Measurements from ENCODE around the gene MEP1A. TPM values are rescaled to one million over a fixed set of nuclear protein-coding genes. Genes with fewer than 3 reads are reported as not detected.
A peak's percentile ranks its signal among the peaks of the same experiment; 100 is the strongest.

Gene MEP1A
- polyA plus RNA-seq, 2 of the 4 experiments (the other 2 are of a cell fraction), result not detected

- Histone ChIP-seq H3K27ac (no peak overlapping the region), H3K4me3 (no peak overlapping the region), H3K9me3 (no peaks in the 10 kb centered on the region), H3K4me2 (no peak overlapping the region), H3K4me1 (no peaks in the 10 kb centered on the region)
- TF ChIP-seq, protein P1, sequence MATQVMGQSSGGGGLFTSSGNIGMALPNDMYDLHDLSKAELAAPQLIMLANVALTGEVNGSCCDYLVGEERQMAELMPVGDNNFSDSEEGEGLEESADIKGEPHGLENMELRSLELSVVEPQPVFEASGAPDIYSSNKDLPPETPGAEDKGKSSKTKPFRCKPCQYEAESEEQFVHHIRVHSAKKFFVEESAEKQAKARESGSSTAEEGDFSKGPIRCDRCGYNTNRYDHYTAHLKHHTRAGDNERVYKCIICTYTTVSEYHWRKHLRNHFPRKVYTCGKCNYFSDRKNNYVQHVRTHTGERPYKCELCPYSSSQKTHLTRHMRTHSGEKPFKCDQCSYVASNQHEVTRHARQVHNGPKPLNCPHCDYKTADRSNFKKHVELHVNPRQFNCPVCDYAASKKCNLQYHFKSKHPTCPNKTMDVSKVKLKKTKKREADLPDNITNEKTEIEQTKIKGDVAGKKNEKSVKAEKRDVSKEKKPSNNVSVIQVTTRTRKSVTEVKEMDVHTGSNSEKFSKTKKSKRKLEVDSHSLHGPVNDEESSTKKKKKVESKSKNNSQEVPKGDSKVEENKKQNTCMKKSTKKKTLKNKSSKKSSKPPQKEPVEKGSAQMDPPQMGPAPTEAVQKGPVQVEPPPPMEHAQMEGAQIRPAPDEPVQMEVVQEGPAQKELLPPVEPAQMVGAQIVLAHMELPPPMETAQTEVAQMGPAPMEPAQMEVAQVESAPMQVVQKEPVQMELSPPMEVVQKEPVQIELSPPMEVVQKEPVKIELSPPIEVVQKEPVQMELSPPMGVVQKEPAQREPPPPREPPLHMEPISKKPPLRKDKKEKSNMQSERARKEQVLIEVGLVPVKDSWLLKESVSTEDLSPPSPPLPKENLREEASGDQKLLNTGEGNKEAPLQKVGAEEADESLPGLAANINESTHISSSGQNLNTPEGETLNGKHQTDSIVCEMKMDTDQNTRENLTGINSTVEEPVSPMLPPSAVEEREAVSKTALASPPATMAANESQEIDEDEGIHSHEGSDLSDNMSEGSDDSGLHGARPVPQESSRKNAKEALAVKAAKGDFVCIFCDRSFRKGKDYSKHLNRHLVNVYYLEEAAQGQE (IDR thresholded peaks at IDR 0.05), result no peak
- TF ChIP-seq EHF (CRISPR knock-in tag; IDR thresholded peaks at IDR 0.05) (no peak), ESRRA (IDR thresholded peaks at IDR 0.05; ENCODE audit: borderline replicate concordance, low read length) (no peak), HDAC2 (IDR thresholded peaks at IDR 0.05) (no peak), BHLHE40 (IDR thresholded peaks at IDR 0.05; ENCODE audit: low read depth, low read length) (no peak), RAD21 (conservative IDR thresholded peaks at IDR 0.05 in 1 of 2, IDR thresholded peaks at IDR 0.05 in 1 of 2) (no peak), POLR2AphosphoS2 (conservative IDR thresholded peaks at IDR 0.05; ENCODE audit: low read length) (no peak), USF2 (IDR thresholded peaks at IDR 0.05) (no peak), GATA3 (IDR thresholded peaks at IDR 0.05; ENCODE audit: borderline replicate concordance) (no peak), RFX5 (IDR thresholded peaks at IDR 0.05) (no peak), NPAS2 (CRISPR knock-in tag; IDR thresholded peaks at IDR 0.05; ENCODE audit: borderline replicate concordance) (no peak), NFE2L2 (conservative IDR thresholded peaks at IDR 0.05; ENCODE audit: low read length) (no peak), ATOH8 (CRISPR knock-in tag; IDR thresholded peaks at IDR 0.05; ENCODE audit: low read depth) (no peak), KDM5A (IDR thresholded peaks at IDR 0.05) (no peak), SMC3 (IDR thresholded peaks at IDR 0.05) (no peak), RCOR1 (IDR thresholded peaks at IDR 0.05; ENCODE audit: low read depth, low read length) (no peak), SREBF2 (IDR thresholded peaks at IDR 0.05) (no peak), POLR2A (IDR thresholded peaks at IDR 0.05; ENCODE audit: low read length) (no peak)
- FAIRE-seq, result no peak
- no peak for ATAC-seq
- 36% methylated on average over 1 of the region's 1 CpG for WGBS (ENCODE audit: missing lambda C conversion rate)
- ChIA-PET POLR2A (no interaction called here), CTCF (no interaction called here)
- DNase-seq (ENCODE audit: low read depth in 1 of 2, low spot score in 1 of 2), result no peak
Observed at GRCh38 chr6:46792635-46793034, 554 bp upstream of the MEP1A start.

DNA sequence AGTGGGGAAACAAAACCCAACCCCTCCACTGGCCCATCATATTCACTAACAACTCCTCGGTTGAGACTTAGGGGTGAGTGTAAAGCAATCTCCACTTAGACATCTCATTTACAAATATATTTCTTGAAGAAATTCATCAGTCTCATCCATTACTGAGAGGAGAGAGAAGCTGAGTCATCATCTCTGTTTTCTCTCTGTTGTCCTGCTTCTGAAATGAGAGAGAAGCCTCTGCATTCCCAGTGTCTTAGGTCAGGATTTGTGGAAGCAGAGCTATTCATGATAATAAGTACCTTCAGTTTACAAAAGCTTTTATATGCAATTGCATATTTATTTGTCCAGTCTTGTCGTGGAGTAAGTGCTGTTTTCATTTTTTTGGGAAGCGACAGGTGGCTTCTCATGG lies 879 bp downstream of the MEP1A start:
- Histone ChIP-seq H3K9me3 (no peaks in the 10 kb centered on the region), H3K4me2 (no peak overlapping the region), H3K4me3 (no peak overlapping the region), H3K4me1 (no peaks in the 10 kb centered on the region), H3K27ac (no peak overlapping the region)
- TF ChIP-seq MAFK (IDR thresholded peaks at IDR 0.05; ENCODE audit: partially characterized antibody), result peak; percentile 42
- TF ChIP-seq NFE2L2 (conservative IDR thresholded peaks at IDR 0.05; ENCODE audit: low read length), result no peak
- WGBS (ENCODE audit: missing lambda C conversion rate), result 52% methylated on average over 3 of the region's 3 CpGs
- POLR2A ChIA-PET, result no interaction called here
- FAIRE-seq (no peak), ATAC-seq (no peak), DNase-seq (ENCODE audit: low read depth in 1 of 2, low spot score in 1 of 2) (no peak)
- CTCF ChIA-PET, result no interaction called here

GRCh38 chr6:46795816-46796215 lies 2.6 kb downstream of the MEP1A start:
- FAIRE-seq (no peak), DNase-seq (ENCODE audit: low read depth in 1 of 2, low spot score in 1 of 2) (no peak), ATAC-seq (no peak)
- no peak overlapping the region for H3K4me3 ChIP-seq
- no peak overlapping the region for H3K27ac ChIP-seq
- ChIA-PET CTCF (interaction anchor here (1.3 kb wide), 1 partner anchor 92 kb away, joined by 3 read pairs; no protein-coding TSS in a partner anchor), POLR2A (no interaction called here)
- no peaks in the 10 kb centered on the region for H3K4me1 ChIP-seq
- H3K9me3 ChIP-seq, result no peaks in the 10 kb centered on the region
- WGBS (ENCODE audit: missing lambda C conversion rate), result 41% methylated on average over 3 of the region's 3 CpGs
- no peak overlapping the region for H3K4me2 ChIP-seq
- no peak for TF ChIP-seq ATOH8 (CRISPR knock-in tag; IDR thresholded peaks at IDR 0.05; ENCODE audit: low read depth)
- TF ChIP-seq NFE2L2 (conservative IDR thresholded peaks at IDR 0.05; ENCODE audit: low read length), result no peak
- no peak for TF ChIP-seq ZNF302 (CRISPR knock-in tag; IDR thresholded peaks at IDR 0.05)
- TF ChIP-seq KDM5A (IDR thresholded peaks at IDR 0.05), result no peak
- TF ChIP-seq PBX3 (IDR thresholded peaks at IDR 0.05), result no peak
- TF ChIP-seq, protein P2, sequence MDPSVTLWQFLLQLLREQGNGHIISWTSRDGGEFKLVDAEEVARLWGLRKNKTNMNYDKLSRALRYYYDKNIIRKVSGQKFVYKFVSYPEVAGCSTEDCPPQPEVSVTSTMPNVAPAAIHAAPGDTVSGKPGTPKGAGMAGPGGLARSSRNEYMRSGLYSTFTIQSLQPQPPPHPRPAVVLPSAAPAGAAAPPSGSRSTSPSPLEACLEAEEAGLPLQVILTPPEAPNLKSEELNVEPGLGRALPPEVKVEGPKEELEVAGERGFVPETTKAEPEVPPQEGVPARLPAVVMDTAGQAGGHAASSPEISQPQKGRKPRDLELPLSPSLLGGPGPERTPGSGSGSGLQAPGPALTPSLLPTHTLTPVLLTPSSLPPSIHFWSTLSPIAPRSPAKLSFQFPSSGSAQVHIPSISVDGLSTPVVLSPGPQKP (IDR thresholded peaks at IDR 0.05; ENCODE audit: low read depth, low read length), result no peak
- no peak for TF ChIP-seq MAFK (IDR thresholded peaks at IDR 0.05; ENCODE audit: partially characterized antibody)
- no peak for TF ChIP-seq JUNB (IDR thresholded peaks at IDR 0.05)
- TF ChIP-seq RARB (CRISPR knock-in tag; IDR thresholded peaks at IDR 0.05), result no peak
- TF ChIP-seq, protein P3, sequence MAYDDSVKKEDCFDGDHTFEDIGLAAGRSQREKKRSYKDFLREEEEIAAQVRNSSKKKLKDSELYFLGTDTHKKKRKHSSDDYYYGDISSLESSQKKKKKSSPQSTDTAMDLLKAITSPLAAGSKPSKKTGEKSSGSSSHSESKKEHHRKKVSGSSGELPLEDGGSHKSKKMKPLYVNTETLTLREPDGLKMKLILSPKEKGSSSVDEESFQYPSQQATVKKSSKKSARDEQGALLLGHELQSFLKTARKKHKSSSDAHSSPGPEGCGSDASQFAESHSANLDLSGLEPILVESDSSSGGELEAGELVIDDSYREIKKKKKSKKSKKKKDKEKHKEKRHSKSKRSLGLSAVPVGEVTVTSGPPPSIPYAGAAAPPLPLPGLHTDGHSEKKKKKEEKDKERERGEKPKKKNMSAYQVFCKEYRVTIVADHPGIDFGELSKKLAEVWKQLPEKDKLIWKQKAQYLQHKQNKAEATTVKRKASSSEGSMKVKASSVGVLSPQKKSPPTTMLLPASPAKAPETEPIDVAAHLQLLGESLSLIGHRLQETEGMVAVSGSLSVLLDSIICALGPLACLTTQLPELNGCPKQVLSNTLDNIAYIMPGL (CRISPR knock-in tag; IDR thresholded peaks at IDR 0.05; ENCODE audit: borderline replicate concordance), result no peak

Data from A549 (cell line).